Cardiac muscle cell (in vitro differentiated cells and primary cell): Measurements from ENCODE around the gene RBM19. TPM values are rescaled to one million over a fixed set of nuclear protein-coding genes. Genes with fewer than 3 reads are reported as not detected.

Experiments used
- DNase-seq, 2 donors: peaks; one replicate each; pipeline versions ENCODE4 v3.0.0 to v3.0.0-alpha.2; 2010 to 2017; ENCODE audit warnings: low read depth in 1 of 2, low spot score in 1 of 2
- H3K27ac ChIP-seq: fragments of 200-600 bp; sonication (generic); 2 replicates; pipeline ENCODE4 v1.5.1; 2016
- H3K27me3 ChIP-seq: fragments of 200-600 bp; sonication (generic); 2 replicates; pipeline ENCODE4 v1.6.0; 2016; ENCODE audit warnings: control low read depth
- H3K36me3 ChIP-seq: fragments of 200-600 bp; sonication (generic); 2 replicates; pipeline ENCODE4 v1.5.1; 2016; ENCODE audit warnings: control low read depth
- H3K4me1 ChIP-seq: fragments of 200-600 bp; sonication (generic); 2 replicates; pipeline ENCODE4 v1.8.1; 2017; ENCODE audit warnings: low read depth, mild to moderate bottlenecking, mixed run types
- H3K4me3 ChIP-seq: fragments of 200-600 bp; sonication (generic); 2 replicates; pipeline ENCODE4 v1.5.1; 2016; ENCODE audit warnings: mild to moderate bottlenecking
- H3K9me3 ChIP-seq: fragments of 200-600 bp; sonication (generic); 2 replicates; pipeline ENCODE4 v1.5.1; 2017; ENCODE audit warnings: low read depth, mild to moderate bottlenecking, control low read depth
- polyA plus RNA-seq: library from polyadenylated mRNA; unstranded; fragments of >200 nt; fragmentation: Nextera tagmentation; extraction: Ambion mirVana; gene quantifications from 2 replicates; pipeline ENCODE4 v1.2.1, GENCODE V29; 2016
- total RNA-seq: library from RNA; depleted of rRNA; stranded (reverse); fragments of >200 nt; gene quantifications from 2 replicates; pipeline ENCODE4 v1.2.3, GENCODE V29; 2016
- TF ChIP-seq, protein P1 (sequence below): IDR thresholded peaks from 2 replicates; pipeline ENCODE4 v1.5.1; 2012; ENCODE audit warnings: low read depth, mild to moderate bottlenecking, low read length

RBM19 gene
- total and polyA plus RNA-seq, 2 experiments from 2014 or later, result 28.1 to 31.0 TPM

DNA sequence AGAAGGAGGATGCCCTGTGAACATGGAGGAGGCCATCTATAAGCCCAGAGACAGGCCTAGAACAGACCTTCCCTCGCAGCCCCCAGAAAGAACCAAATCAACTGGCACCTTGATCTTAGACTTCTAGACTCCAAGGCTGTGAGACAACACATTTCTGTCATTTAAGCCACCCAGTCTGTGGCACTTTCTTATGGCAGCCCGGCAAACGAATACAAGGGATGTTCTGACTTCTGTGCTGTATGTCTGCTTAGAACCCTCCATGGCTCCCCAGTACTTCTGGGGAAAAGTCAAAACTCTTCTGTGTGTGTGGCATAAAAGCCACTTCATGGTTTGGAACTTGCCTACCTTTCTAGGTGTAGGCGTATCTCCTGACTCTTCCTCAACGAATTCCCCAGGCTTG is 42.9 kb downstream of the RBM19 start:
- Histone ChIP-seq H3K27ac (no peak overlapping the region), H3K27me3 (no peaks in the 10 kb centered on the region), H3K9me3 (no peaks in the 10 kb centered on the region), H3K36me3 (no peaks in the 10 kb centered on the region), H3K4me1 (no peaks in the 10 kb centered on the region), H3K4me3 (no peak overlapping the region)
- DNase-seq, result no peak
- TF ChIP-seq, protein P1, sequence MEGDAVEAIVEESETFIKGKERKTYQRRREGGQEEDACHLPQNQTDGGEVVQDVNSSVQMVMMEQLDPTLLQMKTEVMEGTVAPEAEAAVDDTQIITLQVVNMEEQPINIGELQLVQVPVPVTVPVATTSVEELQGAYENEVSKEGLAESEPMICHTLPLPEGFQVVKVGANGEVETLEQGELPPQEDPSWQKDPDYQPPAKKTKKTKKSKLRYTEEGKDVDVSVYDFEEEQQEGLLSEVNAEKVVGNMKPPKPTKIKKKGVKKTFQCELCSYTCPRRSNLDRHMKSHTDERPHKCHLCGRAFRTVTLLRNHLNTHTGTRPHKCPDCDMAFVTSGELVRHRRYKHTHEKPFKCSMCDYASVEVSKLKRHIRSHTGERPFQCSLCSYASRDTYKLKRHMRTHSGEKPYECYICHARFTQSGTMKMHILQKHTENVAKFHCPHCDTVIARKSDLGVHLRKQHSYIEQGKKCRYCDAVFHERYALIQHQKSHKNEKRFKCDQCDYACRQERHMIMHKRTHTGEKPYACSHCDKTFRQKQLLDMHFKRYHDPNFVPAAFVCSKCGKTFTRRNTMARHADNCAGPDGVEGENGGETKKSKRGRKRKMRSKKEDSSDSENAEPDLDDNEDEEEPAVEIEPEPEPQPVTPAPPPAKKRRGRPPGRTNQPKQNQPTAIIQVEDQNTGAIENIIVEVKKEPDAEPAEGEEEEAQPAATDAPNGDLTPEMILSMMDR, result no peak

DNA sequence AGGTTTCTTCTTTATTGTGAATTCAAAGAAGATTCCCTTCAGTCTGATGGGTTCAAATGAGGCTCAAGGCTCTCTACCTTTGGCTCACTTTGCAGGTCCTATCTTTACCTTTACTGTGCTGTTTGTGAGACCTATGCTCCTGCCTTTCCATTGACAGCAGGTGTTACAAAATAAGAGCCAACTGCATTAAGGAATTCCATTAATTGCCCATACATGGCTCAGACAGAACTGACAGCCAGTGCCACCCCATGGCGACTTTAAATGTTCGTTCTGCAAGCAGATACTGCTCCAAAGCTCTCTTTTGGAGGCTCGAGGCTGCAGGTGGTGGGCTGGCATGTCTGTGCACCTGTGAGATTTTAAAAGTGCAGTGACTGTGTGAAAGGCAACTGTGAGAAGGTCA is 44.7 kb downstream of the RBM19 start:
- TF ChIP-seq, protein P1, result no peak
- Histone ChIP-seq H3K27ac (no peak overlapping the region), H3K27me3 (no peaks in the 10 kb centered on the region), H3K36me3 (no peaks in the 10 kb centered on the region), H3K9me3 (no peaks in the 10 kb centered on the region), H3K4me3 (no peak overlapping the region), H3K4me1 (no peaks in the 10 kb centered on the region)
- DNase-seq, result no peak

DNA sequence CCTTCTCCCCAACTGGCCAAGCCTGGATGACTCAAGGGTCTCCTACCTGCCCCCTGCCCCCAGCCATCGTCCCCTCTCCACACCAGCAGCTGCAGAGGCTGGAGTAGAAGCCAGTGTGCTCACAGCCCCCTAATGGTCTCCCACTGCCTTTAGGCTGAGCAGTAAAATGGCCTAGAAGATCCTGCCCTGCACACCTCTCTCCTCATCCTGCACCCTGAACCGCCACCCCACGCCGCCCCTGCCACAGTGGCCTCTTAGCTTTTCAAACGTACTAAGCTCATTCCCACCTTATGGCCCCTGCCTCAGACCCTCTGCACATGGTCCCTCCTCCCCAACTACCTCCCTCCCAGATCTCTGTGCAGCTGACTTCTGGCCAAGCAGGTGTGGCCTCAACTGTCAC is 46.3 kb downstream of the RBM19 start:
- Histone ChIP-seq H3K27ac (no peak overlapping the region), H3K4me3 (no peak overlapping the region), H3K27me3 (no peaks in the 10 kb centered on the region), H3K4me1 (no peaks in the 10 kb centered on the region), H3K36me3 (no peaks in the 10 kb centered on the region), H3K9me3 (no peaks in the 10 kb centered on the region)
- TF ChIP-seq, protein P1, result no peak
- no peak for DNase-seq

DNA sequence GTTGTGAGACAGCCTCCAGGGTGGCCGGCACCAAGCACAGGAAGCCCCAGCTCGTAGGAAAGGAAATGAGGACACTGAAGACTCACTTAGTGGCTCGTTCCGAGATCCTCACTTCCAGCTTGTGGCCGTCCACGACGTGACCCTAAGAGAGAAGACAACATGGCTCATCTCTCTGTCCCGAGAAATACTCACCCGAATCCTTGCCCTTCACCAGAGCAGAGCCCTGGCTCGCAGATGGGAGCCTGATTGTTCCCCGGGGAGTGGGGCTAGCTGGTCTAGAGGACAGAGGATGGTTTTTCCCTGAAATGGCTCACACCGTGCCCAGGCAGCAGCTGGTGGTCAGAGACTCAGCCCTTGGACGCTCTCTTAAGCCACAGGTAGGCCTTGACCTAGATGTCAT is 47.8 kb downstream of the RBM19 start:
- DNase-seq, result no peak
- Histone ChIP-seq H3K27me3 (no peaks in the 10 kb centered on the region), H3K27ac (no peak overlapping the region), H3K9me3 (no peaks in the 10 kb centered on the region), H3K4me3 (no peak overlapping the region), H3K36me3 (no peaks in the 10 kb centered on the region), H3K4me1 (no peaks in the 10 kb centered on the region)
- TF ChIP-seq, protein P1, result no peak

DNA sequence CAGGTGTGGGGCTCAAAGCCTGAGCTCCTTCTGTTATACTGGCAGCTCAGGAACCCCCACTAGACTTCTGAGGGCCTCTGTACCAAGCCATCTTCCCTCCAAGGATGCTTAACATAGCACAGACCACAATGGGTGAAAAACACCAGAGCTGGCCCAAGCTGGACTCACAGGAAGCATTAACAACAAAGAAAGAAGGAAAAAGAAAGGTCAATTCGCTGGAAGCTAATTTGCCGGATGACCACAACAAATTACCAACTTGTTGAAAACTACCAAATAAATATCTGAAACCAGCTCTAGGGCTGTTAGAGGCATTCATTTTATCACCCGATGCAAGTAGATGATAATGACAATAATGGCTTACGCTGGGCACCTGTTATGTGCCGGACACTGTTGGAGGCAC is 48.7 kb downstream of the RBM19 start:
- H3K27me3 ChIP-seq, result no peaks in the 10 kb centered on the region
- H3K36me3 ChIP-seq, result no peaks in the 10 kb centered on the region
- TF ChIP-seq, protein P1, result no peak
- no peak overlapping the region for H3K27ac ChIP-seq
- no peak overlapping the region for H3K4me3 ChIP-seq
- no peaks in the 10 kb centered on the region for H3K4me1 ChIP-seq
- H3K9me3 ChIP-seq, result no peaks in the 10 kb centered on the region
- no peak for DNase-seq

DNA sequence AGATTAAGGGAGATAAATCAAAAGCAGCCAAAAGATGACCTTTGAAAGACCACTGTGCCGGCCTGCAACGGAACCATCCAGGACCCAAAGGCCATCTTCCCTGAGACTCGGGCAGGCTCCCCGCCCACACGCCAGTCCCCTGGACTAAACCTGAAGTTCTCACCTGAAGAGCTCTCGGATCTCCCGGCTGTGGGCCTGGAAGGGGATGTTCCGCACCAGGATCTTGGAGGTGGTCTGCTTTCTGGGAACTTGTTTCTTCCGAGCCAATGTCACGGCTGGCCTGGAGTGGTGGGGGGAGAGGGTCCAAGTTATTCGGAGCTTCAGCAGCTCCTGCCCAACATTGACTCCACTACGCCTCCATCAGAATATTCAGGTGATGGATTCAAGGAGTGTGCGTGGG is 51.3 kb downstream of the RBM19 start:
- H3K27ac ChIP-seq, result no peak overlapping the region
- no peaks in the 10 kb centered on the region for H3K36me3 ChIP-seq
- TF ChIP-seq, protein P1, result no peak
- DNase-seq, result no peak
- H3K4me1 ChIP-seq, result no peaks in the 10 kb centered on the region
- H3K4me3 ChIP-seq, result no peak overlapping the region
- H3K9me3 ChIP-seq, result no peaks in the 10 kb centered on the region
- H3K27me3 ChIP-seq, result no peaks in the 10 kb centered on the region
